GM18873 (cell line): ENCODE results near the gene LIMA1.
"Not testable (repeated sequence)": the region's sequence is repeated elsewhere in the genome, so short reads cannot be mapped to it uniquely, and the experiment has no call there.

Experiments used
- ATAC-seq: cut with Tn5 transposase; IDR thresholded peaks from one replicate; pipeline ENCODE4 v1.9.1; 2021; ENCODE audit warnings: mild to moderate bottlenecking, moderate library complexity, moderate number of reproducible peaks; ENCODE audit not compliant: unreplicated experiment, low FRiP score

The LIMA1 gene

DNA sequence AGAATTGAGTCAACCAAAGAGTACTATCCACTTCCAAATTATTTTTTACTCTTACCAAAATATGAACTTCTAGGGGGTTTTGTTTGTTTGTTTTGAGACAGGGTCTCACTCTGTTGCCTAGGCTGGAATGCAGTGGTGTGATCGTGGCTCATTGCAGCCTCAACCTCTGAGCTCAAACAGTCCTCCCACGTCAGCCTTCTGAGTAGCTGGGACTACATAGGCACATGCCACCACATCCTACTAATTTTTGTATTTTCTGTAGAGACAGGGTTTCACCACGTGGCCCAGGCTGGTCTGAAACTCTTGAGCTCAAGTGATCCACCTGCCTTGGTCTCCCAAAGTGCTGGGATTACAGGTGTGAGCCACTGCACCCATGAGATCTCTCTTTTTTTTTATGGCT lies 7.4 kb upstream of the LIMA1 start:
- not testable (repeated sequence) for ATAC-seq

DNA sequence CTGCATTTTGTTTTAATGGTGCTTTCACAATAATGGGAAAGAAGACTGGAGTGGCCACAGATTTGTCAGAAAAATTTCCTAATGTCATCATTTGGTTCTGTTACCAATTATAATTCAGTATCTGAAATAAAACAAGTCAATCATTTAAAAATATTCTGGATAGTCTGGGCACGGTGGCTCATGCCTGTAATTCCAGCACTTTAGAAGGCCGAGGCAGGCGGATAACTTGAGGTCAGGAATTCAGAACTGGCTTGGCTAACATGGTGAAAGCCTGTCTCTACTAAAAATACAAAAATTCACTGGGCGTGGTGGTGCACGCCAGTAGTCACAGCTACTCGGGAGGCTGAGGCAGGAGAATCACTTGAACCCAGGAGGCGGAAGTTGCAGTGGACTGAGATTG lies 4.0 kb upstream of the LIMA1 start:
- no peak for ATAC-seq

DNA sequence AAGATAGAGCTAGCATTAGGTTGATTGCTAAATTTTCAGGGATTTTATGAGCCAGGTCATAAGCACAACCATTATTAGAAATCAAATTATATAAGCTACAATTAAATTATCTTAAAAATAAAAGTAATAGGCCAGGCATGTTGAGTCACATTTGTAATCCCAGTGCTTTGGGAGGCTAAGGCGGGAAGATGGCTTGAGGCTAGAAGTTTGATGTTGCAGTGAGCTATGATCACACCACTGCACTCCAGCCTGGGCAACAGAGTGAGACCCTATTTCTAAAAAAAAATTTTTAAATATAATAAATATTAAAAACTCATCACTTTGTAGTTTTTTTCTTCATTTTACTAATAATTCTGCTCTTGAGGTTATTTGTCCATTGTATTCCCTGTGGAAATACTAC lies 1.9 kb upstream of the LIMA1 start:
- no peak for ATAC-seq

DNA sequence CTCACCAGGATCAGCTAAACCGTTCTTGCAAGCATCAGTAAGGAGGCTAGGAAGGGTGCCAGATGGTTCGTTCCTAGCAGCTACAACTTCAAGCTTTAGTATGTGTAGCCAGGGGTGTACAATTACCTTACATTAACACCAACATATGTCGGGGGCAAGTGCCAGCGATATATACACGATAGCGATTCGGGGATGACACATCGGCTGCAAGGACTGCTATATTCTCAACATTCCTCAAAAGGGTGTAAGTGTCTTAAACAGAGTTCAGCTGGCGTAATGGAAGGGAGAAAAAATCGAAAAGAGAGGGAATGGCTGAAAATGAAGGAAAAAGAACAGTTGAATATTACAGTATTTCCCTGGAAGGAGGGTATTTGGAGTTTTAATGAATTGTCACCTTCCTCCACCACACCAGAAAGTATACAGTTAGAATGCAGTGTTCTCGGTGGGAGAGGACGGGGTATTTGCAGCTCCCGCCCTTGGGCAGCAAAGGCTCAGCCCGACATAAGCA lies 545 bp downstream of the LIMA1 start:
- no peak for ATAC-seq

DNA sequence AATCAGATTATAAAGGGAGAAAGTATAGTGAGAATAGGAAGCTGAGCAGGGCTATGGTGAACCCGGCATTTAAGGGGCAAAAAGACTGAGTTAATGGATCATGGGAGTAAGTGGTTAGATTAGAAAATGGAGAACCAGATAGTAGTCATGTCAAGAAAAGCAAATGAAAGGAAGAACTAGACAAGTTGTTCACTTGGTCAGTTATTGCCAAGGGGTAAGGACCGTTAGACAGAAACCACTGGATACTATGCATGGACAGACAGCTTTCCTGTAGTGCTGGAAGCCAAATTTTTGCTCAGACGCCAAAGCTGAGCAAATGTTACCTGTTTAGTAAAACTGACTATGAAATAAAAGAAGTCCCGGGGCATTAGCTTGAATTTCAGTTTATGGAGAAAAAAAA lies 3.8 kb downstream of the LIMA1 start:
- ATAC-seq = no peak

DNA sequence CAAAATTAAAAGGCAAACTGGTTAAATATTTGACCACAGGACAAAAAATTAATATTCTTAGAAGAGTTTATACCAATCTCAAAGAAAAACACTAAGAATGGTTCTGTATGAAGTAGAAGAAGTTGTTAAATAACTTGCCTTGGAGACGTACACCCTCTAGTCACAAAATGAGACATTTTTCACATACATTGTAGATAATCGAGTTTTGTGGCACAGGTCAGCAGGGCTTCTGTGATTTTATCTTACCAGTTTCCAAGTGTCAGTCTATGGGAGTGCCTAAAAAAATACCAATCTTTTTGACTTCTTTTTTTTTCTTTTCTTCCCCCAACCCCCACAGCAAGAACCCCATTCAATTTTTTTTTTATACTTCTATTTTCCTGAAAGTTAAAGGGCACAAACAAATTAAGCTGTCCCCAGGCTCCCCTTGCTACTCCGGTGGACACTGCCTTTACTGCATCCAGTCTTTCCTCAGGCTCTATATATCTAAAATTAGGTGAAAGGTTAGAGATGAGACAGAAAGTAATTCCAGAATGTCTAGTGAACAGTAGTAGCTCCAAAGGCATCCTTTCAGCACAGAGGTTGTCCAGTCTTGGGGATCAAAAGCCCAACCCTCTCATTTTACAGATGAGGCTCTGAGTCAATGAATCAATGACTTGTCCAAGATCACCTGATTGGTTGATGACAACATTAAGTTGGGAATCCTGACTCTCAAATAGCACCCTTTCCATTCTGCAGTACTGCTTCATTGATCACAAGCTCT lies 6.2 kb downstream of the LIMA1 start:
- ATAC-seq = no peak

DNA sequence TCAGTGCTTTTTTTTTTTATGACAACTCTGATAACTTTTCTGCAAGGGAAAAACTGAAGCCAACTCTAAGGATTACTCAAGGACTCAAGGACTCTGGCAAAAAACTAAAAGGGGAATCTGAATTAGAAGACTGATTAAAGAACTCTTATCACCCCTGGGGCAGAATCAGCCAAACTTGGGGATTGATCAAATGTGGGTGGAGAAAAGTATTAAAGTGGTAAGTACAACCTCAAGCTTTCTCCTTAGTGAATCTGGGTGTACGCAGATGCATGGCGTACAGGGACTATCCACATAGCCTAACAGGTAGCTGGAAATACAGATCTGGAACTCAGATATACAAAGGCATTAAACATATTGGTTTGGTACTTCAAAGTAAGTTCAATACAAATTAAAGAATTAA lies 7.3 kb downstream of the LIMA1 start:
- ATAC-seq = no peak

DNA sequence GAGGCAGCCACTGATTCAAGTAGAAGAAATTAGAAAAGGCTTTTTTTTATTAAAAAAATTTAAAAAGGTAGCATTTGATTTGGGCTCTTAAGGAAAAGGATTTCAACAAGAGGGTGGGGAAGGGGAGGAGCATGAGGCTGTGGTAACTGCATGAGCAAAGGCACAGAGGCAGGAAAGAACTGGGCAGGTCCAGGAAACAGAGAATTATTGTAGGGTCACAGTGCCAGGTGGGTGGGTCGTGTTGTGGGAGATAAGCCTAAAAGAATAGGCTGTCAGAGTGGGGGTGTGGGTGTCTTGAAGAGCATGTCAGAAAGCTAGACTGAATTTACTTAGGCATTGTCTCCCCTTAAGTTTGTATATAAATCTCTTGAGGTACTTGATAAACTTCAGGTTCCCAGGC lies 7.8 kb downstream of the LIMA1 start:
- no peak for ATAC-seq

DNA sequence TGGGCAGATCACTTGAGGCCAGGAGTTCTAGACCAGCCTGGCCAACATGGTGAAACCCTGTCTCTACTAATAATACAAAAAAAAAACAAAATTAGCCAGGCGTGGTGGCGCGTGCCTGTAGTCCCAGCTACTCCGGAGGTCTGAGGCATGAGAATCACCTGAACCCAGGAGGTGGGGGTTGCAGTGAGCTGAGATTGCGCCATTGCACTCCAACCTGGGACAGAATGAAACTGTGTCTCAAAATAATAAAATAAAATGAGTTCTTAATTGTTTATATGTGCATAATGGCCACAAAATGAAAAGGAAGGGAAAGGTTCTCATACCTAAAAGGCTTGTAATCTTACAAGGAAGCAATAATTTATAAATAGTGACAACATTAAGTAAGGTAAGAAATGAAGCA lies 8.2 kb downstream of the LIMA1 start:
- ATAC-seq = not testable (repeated sequence)

DNA sequence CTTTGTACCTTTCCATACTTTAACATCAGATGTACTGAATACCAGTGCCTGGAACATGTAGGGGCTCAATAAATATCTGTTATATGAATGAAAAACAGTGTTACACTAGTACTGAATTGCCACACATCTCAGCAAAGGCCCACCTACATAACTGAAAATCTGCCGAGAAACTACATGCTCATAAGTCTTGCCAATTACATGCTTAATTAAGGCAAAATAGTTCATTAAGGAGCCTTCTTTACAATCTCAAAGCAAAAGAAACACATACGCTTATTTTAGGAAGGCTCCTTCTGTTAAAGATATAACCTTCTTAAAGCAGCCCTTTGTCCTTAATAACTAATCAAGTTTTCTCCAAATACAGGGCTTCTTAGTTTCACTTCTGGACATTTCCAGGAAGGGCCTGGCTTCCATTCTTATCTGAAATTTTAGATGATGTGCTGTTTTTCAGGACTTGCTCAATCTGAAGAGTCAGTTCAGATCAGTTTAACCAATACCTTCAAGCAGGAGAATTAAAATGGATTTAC lies 11.5 kb downstream of the LIMA1 start:
- no peak for ATAC-seq

DNA sequence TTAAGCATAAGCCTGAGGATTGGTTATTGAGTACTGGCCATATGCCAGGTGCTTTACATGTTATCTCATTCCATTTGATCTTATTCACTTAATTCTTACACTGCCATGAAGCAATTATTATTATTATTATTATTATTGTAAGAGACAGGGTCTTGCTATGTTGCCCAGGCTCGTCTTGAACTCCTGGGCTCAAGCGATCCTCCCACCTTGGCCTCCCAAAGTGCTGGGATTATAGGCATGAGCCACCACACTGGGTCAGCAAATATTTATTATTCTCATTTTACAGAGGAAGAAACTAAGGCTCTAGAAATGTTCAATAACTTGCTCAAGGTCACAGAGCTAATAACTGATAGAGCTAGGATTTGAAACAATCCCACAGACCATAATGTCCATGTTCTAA lies 14.8 kb downstream of the LIMA1 start:
- ATAC-seq = no peak

DNA sequence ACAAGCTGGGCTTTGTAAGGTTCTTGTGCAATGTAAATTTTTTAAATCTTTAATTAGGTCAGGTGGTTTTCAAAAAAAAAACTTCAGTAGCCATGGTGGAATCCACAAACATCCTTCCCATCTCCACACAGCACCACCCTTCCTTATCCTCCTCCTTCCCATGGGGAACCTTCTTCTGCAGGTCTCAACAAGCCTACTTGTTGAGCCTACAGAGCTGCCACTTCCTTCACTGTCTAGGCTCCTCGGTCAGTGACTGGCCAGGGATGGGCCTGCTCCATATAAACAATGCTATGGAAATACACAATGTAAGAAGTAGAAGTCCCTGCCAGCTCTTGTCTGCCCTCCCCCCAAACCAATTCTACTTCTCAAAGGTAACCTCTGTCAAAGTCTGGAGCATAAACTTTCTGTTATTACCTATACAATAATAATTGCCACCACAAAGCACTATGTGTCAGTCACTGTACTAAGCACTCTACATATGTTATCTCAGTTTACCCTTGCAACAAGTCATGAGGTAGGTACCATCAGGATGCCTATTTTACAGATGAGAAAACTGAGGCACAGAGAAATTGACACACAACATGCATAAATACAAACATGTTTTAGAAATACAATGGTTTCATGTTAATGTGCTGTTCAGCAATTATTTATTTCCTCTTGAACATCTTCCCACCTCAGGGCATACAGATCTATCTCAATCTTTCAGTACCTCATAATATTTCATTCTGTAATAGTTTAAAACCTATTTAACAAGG lies 17.4 kb downstream of the LIMA1 start:
- ATAC-seq = no peak

DNA sequence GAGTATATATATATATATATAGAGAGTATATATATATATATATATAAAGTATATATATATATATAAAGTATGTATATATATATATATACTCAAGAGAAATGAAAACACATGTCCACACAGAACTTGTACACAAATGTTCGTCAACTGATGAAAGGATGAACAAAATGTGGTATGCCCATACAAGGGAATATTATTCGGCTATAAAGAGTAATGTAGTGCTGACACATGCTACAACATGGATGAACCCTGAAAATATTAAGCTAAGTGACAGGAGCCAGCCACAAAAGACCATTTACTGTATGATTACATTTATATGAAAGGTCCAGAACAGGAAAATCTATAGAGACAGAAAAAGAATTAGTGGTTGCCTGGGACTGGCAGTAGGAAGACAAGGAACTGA lies 19.5 kb downstream of the LIMA1 start:
- no peak for ATAC-seq

DNA sequence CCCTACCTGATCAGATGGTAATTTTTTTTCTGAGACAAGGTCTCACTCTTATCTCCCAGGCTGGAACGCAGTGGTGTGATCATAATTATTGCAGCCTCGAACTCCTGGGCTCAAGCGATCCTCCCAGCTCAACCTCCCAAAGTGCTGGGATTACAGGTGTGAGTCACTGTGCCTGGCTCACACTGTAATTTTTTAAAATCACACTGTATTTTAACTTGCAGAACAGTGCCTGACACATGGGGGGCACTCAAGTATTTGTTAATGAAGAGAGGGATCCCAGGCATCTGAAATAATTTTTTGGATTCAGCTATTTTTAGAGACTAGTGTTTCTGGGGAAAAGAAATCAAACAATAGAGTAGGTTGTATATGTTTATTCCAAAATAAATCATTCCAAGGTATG lies 21.7 kb downstream of the LIMA1 start:
- no peak for ATAC-seq

DNA sequence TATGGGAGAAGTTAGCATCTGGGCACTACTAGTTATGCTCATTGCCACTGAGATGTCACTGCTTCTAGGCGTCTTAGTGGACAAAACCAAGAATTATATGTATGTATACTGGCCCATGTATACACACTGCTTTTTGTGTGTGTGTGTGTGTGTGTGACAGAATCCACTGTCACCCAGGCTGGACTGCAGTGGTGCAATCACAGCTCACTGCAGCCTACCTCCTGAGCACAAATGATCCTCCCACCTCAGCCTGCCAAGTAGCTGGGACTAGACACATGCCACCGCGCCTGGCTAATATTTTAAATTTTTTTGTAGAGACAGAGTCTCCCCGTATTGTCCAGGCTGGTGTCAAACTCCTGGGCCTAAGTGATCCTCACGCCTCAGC lies 25.2 kb downstream of the LIMA1 start:
- ATAC-seq = no peak

DNA sequence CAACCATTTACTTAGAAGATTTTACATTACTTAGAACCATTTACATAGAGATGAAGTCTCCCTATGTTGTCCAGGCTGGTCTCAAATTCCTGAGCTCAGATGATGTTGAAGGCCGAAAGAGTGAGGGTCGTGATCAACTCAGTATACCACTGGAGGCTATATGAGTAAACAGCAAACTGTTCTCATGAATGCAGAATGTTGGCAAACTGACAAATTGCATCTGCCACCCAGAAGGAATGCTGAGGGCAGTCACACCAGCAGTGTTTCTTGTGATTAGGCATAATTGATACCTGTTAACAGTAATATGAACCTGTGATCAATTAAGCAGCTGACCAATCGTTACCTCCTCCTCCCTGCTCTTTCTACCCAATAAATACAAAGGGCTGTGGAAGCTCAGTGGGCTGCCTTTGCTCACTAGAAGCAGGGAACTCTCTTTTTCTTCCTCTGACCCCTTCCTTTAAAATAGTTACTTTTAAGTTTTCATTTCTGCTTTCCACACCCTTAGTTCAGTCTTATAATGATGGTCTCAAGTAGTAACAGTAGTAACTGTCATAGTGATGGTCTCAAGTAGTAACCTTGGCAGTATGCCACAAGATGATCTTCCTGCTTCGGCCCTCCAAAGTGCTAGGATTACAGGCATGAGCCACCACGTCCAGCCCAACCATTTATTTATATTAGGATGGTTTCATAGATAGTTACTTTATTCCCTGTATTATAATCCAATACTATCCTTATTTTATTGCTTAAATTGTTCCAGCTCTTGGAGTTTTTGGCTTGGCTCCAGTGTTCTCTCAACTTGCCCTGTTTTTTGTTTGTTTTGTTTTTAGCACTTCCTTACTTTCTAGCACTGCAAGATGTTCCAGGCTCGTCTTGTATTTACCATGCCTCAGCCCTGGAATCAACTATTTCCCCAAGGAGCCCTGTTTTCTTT lies 25.8 kb downstream of the LIMA1 start:
- no peak for ATAC-seq

DNA sequence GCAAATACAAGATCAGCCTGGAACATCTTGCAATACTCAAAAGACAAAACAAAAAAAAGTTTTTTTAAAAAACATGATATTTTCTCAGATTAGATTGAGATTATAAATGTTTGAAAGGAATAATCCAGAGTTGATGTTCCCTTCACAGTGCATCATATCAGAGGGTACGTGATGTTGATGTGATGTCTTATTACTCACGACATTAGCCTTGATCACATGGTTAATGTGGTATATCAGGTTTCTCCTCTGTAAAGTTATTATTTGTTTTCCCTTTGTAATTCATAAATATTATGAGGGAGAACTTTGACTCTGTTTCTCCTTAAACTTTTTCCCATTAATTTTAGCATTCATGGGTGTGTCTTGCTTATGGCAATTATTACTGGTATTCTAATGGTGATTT lies 26.6 kb downstream of the LIMA1 start:
- no peak for ATAC-seq

DNA sequence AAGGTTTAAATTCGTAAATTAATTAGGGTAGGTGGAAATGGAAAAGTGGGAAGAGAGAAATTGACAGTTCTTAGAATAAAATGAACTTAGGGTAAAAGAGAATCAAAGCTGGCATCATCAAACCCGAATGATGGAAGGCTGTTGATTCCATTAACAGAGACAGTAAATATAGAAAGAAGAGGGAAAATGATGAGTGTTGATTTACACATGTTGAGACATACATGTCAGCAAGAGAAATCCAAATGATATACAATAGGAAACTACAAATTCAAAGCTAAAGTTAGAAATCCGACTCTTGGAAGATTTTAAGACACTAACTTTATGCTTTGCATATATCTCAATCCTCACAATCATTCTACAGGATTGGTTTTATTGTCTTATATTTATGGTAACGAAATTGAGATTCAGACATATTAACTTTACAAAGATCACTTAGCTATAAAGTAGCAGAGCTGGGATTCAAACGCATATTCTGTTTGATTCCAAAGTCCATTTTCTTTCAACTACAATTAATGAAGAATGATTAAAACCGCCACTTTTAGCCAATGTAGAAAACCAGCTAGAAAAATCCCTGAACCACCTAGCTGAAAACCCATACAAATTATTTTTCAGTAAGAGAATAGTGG lies 30.2 kb downstream of the LIMA1 start:
- no peak for ATAC-seq

DNA sequence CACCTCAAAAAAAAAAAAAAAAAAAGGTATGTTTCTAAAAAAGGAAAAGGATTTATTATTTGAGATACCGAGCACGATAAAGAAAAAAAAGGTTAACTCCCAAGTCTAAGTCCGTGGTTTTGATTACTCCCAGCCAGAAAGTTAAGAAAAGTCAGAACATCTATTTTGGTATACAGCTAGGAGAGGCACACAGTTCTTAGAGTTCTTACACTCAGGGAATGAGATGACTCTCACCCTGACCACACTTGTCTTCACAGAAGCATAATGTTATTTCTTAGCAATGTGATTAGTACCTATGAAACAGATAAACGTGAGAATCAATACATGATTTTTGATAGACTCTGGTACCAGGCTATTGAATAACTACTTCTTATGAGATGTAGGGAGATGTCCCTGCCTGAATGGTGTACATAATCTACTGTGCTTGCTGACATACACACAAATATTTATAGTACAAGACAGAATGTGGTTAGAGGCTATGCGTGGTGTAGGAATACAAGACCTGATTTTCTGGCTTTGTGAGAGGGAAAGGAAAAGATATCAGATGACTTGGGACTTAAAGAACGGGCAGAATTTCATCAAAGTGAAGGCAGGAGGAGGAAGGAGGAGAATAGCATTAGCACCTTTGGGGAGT lies 31.6 kb downstream of the LIMA1 start:
- no peak for ATAC-seq
